Measurements from ENCODE around the gene RPS6KL1.

RPS6KL1 gene, protein sequence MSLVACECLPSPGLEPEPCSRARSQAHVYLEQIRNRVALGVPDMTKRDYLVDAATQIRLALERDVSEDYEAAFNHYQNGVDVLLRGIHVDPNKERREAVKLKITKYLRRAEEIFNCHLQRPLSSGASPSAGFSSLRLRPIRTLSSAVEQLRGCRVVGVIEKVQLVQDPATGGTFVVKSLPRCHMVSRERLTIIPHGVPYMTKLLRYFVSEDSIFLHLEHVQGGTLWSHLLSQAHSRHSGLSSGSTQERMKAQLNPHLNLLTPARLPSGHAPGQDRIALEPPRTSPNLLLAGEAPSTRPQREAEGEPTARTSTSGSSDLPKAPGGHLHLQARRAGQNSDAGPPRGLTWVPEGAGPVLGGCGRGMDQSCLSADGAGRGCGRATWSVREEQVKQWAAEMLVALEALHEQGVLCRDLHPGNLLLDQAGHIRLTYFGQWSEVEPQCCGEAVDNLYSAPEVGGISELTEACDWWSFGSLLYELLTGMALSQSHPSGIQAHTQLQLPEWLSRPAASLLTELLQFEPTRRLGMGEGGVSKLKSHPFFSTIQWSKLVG

DNA sequence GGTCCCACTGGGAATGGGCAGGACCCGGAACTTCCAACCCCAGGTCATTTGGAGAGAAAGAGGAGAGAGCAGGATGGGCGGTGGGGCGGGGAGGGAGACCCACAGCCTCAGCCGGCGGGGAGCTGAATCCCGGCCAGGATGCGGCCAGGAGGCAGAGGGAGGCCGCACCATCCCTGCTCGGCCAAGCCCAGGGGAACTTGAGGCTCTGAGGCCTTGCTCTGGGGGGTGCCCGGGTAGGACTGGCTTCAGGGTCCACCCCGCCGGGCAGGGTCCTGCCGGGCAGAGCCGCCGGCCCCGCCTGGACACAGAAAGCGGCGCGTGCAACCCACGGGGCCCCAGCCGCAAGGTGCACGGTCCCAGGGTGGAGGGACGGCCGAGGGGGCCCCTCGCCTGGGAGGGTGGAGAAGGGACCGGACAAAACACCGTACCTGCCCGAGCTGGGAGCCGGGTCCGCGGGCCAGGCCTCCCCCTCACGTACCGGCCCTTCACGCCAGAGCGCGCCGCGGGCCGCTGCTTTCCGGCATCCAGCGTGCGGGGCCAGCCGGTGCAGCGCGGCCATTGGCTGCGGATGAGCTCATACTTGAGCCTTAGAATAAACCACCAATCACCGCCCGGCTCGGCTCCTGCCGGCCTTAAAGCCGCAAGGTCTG, at the start of gene RPS6KL1:
TSS of gene RPS6KL1 (minus strand) at position 509 of the 650 bp plus-strand sequence. CDS start 1,719 bp downstream, outside the sequence.
- peak; percentile 52 for DNase-seq (ENCODE audit: low read depth)
- TF ChIP-seq, protein P1, sequence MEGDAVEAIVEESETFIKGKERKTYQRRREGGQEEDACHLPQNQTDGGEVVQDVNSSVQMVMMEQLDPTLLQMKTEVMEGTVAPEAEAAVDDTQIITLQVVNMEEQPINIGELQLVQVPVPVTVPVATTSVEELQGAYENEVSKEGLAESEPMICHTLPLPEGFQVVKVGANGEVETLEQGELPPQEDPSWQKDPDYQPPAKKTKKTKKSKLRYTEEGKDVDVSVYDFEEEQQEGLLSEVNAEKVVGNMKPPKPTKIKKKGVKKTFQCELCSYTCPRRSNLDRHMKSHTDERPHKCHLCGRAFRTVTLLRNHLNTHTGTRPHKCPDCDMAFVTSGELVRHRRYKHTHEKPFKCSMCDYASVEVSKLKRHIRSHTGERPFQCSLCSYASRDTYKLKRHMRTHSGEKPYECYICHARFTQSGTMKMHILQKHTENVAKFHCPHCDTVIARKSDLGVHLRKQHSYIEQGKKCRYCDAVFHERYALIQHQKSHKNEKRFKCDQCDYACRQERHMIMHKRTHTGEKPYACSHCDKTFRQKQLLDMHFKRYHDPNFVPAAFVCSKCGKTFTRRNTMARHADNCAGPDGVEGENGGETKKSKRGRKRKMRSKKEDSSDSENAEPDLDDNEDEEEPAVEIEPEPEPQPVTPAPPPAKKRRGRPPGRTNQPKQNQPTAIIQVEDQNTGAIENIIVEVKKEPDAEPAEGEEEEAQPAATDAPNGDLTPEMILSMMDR (IDR thresholded peaks at IDR 0.05; ENCODE audit: control insufficient read depth, extremely low read depth, insufficient read depth), result no peak
- H3K4me3 ChIP-seq (ENCODE audit: low read depth, low read length), result peak within 1 kb of the TSS; percentile 93

GRCh38 chr14:74968811-74969210, 45.8 kb upstream of the RPS6KL1 start:
- H3K4me3 ChIP-seq (ENCODE audit: low read depth, low read length), result no peak overlapping the region
- DNase-seq (ENCODE audit: low read depth), result no peak
- TF ChIP-seq, protein P1 (IDR thresholded peaks at IDR 0.05; ENCODE audit: control insufficient read depth, extremely low read depth, insufficient read depth), result no peak

GRCh38 chr14:74965486-74966153, 42.6 kb upstream of the RPS6KL1 start:
- TF ChIP-seq, protein P1 (IDR thresholded peaks at IDR 0.05; ENCODE audit: control insufficient read depth, extremely low read depth, insufficient read depth), result no peak
- no peak for DNase-seq (ENCODE audit: low read depth)
- H3K4me3 ChIP-seq (ENCODE audit: low read depth, low read length), result no peak overlapping the region

GRCh38 chr14:74964787-74965485, 41.9 kb upstream of the RPS6KL1 start:
- no peak for DNase-seq (ENCODE audit: low read depth)
- TF ChIP-seq, protein P1 (IDR thresholded peaks at IDR 0.05; ENCODE audit: control insufficient read depth, extremely low read depth, insufficient read depth), result no peak
- H3K4me3 ChIP-seq (ENCODE audit: low read depth, low read length), result no peak overlapping the region

DNA sequence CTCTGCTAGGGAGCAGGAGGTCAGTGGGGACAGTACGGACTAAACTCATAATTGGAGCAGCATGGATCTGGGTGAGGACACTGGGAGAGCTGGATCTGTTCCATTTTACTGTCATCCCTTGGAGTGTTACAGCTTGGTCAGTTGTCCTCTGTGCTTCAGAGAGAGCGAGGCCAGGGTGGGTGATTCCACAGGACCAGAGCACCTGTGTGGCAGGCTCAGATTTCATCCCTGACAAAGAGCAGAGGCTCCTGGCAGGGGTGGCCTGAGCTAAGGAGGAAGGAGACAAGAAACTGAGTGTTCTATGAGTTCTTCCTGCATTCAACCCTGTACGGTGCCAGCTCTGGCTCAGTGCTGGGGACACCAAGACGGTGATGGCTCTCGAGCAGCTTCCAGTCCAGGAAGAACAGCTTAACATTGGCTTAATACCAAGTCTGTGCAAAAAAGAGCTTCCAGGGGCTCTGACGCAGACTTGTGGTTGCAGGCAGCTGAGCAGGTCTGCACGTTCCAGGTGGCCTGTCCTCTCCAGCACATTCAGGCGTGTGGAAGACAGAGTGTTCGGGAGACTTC, 40.7 kb upstream of the RPS6KL1 start:
- H3K4me3 ChIP-seq (ENCODE audit: low read depth, low read length), result no peak overlapping the region
- DNase-seq (ENCODE audit: low read depth), result no peak
- TF ChIP-seq, protein P1 (IDR thresholded peaks at IDR 0.05; ENCODE audit: control insufficient read depth, extremely low read depth, insufficient read depth), result no peak

DNA sequence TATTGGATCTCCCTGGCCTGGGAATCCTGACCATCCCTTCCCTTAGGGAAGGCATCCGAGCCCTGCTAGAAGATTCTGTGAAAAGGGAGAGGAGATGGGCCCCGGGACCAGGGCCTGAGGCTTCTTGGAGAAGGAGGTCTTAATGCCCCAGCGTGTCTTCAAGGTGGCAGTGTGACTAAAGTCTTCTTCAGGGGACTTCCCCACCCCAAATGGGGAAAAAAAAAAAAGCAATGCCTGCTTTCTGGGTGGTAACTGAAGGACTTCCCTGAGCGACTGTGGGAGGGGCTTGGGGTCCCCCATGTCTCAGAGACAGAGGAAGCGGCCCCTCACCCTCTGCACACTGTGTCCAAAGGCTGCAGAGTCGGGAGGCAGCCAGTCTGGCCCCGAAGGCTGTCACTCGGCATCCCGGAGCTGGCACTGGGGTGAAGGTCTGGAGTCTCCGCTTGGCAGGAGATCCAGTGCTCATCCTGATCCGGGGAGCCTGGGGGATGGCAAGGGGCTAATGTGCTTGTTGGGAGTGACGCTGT, 40.2 kb upstream of the RPS6KL1 start:
- no peak for DNase-seq (ENCODE audit: low read depth)

More for the DNA sequence above, 40.2 kb upstream of the RPS6KL1 start:
- TF ChIP-seq, protein P1 (IDR thresholded peaks at IDR 0.05; ENCODE audit: control insufficient read depth, extremely low read depth, insufficient read depth), result no peak
- H3K4me3 ChIP-seq (ENCODE audit: low read depth, low read length), result no peak overlapping the region

All from LNCaP clone FGC (cell line).